Testis (tissue), 3 donors: ENCODE measurements around the gene FTHL17. TPM values are rescaled to one million over a fixed set of nuclear protein-coding genes. Genes with fewer than 3 reads are reported as not detected.

Source experiments
- polyA plus RNA-seq: library from polyadenylated mRNA; stranded (reverse); fragments of 350-450 nt; fragmentation: Illumina TruSeq; extraction: RNeasy Lipid Tissue Mini Kit (QIAGEN cat#74804); gene quantifications from one replicate; pipeline ENCODE4 v1.2.3, GENCODE V29; 2014; ENCODE audit warnings: low read depth, low replicate concordance; ENCODE audit not compliant: insufficient read depth
- total RNA-seq, 2 donors: library from RNA; depleted of rRNA; stranded (reverse); fragments of >200 nt; gene quantifications; one replicate each; pipeline ENCODE4 v1.2.3, GENCODE V29; 2016

Gene FTHL17
- total and polyA plus RNA-seq, 3 donors from 2014 or later = 2.4 to 5.0 (median 3.2) TPM

Other genes with a start within 250 kb of the FTHL17 start
- 100 to 1,000 TPM; 166 to 181 TPM for gene TAB3, start 182.8 kb downstream of the FTHL17 start, total RNA-seq
- 33.0 TPM for gene TAB3, start 182.8 kb downstream of the FTHL17 start, polyA plus RNA-seq